ENCODE data around the gene MGARP.

MGARP gene

DNA sequence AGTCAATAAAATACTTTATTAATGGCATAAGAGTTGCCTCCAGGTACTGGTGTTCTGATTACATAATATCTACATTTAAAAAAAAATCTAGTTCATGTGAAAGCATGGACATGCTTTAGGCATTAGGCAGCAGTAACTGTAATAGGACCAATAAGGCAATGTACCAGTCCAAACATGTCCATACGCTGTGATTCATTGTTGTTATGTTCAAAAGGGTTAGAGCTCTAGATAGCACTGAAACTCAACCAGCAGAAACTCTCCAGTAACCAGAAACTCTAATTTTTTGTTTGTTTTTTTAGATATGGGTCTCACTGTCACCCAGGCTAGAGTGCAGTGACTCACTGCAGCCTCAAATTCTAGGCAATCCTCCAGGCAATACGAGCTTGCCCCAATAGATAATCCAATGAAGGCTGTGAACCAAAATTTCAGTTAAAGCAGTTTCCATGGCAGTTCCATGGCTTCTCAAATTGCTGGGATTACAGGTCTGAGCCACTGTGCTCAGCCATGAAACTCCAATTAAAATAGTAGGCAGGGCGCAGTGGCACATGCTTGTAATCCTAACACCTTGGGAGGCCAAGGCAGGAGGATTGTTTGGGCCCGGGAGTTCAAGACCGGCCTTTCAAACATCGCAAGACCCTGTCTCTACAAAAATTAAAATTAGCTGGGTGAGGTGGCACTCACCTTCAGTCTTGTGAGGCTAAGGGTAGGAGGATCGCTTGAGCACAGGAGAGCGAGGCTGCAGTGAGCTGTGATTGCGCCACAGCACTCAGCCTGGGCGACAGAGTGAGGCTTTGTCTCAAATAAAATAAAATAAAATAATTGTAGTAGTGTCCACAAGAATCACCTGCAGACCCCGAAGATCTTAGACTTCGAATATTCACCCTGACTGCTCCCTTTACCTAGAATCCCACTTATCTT lies 36.3 kb downstream of the MGARP start:
- FAIRE-seq, result no peak

DNA sequence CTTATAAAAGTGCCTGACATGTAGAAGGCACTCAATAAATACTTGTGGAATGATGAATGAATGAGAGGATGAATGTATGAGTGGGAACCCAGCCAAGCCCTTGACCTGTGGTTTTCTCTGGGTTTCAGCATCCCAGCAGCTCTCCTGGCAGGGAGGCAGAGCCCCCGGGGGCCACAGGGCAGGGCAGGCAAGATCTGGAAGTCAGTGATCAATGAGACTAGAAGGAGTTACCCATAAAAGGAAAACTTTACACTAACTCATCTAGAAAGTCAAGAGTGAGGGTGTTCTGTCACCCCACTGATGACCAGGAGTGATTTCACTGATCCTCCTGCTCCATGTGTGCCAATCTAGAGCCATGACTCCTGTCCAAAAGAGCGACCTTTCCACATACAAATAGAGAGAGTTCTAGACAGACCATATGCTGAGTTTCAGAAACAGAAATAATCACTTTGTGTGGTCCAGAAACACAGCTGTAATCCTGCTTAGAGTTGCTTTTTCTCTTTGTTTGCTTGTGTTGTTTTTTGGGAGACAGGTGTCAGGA lies 37.4 kb downstream of the MGARP start:
- FAIRE-seq, result no peak

DNA sequence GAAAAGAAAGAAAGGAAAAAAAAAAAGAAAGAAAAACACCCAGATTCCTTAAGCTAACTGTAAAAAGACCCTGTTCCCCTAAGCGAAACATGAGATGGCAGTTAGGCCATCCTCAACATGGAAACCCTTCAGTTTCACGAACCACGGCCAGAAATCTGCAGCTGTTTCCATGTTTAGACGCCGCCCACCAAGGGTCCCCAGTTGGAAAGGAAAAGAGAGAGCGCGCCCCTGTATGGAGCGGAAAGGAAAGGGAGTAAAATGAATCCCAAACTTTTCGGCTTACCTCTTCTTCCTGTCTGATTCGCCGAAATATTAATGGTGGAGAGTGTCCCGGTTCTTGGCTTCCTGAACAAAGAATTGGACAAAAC lies 38.3 kb downstream of the MGARP start:
- no peak for FAIRE-seq

DNA sequence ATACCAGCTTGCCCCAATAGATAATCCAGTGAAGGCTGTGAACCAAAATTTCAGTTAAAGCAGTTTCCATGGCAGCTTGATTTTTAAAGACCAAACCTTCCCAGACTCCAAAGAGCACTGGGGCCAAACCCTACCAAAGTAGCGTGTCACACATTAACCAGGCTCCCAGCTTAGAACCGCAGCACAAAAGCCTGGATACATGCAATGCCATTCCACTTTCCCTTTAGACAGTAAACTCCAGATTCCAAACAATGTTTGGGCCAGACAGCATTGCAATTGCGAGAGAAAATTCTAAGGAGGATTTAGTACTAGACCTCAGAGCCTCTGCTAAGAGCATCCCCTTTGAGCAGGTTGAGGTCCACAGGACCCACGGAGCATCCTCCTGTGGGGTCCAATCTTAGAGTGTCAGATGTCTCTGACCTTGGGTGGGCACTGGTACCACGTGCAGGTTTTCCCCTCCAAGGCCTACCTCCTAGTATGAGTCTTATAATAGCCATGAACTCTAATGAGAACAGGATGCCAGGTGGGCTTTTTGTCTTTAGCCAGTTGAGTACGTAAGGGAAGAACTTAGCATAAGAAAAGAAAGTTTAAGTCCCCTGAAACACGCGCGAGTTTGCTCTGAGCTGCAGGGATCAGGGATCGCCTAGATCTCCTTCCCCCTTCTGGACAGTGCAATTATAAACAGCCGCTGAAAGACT lies 38.8 kb downstream of the MGARP start:
- no peak for FAIRE-seq

DNA sequence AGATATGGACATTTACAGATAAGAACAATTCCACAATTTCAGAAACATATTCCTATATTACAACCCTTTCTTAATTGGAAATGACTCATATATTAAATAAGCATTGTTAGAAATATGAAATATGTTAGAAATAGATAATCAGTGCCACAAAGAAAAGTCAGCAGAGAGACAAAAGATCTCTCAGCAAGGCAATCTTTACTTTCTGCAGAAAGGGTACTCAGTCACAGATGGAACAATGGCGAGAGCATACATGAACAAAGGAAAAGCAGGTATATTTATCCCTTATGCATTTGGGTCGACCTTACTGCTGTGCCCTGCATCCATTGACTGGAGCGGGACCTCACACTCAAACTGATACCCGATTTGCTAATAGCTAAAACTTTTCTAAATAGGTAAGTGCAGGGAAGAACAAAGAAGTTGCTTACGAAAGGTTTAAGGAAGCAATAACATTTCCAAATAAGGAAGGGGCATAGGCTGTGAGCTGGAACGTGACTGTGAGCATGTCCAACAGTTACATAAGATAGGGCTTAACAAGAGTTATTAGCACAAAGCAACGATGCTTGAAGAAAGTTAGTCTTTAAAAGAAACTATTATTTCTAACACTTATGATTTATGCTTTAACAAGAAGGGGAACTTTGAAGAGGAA lies 40.8 kb downstream of the MGARP start:
- FAIRE-seq, result no peak

DNA sequence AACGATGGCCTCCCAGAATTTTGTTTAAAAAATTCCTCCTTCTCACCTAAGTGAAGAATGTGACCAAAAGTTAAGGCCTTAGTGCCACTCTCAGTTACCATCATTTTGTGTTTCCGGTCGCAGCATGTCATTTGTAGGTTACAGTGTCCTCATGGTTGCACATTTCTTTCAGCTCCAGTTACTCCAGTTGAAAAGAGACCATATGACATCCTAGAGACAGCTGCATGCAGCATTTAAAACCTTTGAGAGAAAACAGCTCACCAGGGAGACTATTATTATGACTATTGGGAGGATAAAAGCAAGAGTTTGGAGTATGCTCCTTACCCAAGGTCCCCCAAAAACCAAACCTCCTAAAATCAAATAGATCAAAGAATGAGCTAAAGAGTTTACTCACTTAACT lies 45.8 kb downstream of the MGARP start:
- no peak for FAIRE-seq

DNA sequence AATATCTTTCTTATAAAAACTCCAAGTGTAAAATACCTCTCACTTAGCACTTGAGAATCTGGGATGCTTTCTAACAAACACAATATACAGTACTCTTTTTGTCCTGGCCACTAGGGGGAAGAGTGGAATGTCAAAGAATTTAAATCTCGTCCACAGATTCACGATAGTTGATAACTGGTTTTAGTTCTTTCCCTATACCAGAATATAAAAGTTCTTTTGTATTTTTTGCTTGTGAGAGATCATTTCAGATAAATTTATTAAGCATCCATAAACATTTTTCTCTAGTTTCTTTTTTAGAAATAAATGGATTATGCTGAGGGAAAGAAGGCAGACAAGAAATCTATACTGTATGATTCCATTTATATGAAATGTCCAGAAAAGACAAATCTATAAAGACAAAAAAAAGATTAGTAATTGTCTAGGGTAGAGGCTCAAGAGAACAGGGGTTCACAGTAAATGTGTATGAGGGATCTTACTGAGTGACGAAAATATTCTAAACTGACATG lies 50.4 kb downstream of the MGARP start:
- peak; percentile 68 for FAIRE-seq

DNA sequence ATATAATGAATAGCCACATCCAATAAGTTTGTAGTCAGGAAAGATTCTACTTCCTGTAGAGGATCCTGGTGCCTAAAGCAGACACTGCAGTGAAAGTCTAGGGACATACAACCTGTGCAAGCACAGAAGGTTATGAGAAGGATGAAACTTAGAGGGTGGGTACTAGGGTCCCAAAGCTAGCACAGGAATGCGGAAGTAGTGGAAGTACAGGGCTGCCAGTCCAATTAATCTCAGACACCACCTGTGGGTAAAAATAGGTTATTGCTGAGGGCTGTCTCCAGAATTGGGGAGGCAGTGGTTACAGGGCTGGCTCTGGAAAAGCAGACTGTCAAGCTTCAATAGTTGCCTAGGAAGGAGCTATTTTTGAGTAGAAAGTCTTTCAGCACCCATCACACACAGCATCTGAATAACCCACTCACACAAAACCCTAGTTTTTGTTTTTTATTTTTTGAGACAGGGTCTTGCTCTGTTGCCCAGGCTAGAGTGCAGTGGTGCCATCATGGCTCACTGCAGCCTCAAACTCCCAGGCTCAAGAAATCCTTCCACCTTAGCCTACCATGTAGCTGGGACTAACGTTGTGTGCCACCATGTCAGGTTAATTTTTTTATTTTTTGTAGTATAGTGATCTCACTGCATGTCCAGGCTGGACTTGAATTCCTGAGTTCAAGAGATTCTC lies 52.2 kb downstream of the MGARP start:
- no peak for FAIRE-seq

DNA sequence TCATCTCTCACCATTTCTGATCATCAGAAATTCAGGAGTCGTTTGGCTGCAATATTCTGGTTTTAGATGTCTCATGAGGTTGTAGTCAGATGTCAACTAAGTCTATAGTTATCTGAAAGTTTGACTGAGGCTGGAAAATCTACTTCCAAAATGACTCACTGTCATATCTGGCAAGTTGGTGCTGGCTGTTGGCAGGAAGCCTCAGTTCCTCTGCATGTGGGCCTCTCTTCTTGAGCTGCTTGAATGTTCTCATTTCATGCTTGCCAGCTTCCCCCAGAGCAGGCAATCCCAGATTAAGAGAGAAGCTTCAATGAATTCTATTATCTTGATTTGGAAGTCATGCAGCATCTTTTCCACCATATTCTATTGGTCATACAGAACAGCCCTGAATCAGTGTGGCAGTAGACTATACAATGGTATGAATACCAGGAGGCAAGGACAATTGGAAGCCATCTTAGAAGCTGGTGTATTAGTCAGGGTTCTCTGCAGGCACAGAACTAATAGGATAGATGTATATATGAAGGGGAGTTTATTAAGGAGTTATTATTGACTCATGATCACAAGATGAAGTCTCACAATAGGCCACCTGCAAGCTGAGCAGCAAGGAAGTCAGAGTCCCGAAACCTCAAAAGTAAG lies 56.2 kb downstream of the MGARP start:
- no peak for FAIRE-seq

DNA sequence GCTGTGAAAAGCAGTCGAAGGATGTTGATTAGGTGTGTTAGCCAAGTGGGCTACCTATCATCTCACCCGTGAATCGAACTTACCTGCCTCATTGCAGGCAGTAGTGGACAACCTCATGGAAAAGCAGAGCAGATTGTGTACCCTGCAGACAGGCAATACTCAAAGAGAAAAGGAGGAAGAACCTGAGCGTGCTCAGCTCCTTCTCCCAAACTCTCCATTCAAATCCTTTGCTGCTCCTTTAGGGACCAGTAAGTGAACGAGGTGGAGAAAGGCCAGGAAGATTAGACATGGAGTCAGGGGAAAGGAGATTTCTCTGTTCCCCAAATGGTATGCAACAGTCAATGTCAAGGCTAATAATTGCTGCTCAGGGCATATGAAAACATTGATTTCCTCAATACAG lies 57.8 kb downstream of the MGARP start:
- FAIRE-seq, result no peak

DNA sequence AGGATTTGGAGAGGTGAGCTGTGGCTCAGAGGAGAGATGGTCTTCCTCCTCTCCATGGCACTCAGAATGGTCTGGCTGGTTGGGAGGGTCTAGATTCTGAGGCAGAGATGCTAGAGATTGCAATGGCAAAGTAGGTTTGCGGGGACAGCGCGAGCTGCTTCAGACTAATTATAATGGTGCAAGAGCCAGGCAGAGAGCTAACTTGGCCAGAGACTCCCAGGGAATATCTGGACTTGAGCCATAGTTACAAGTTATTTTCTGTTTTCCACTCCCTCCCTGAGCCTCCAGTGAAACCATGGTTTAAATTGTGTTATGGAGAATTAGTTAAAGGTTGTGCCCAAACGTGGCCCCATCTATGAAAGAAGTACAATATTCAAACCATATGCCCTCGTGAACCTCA lies 58.3 kb downstream of the MGARP start:
- no peak for FAIRE-seq

DNA sequence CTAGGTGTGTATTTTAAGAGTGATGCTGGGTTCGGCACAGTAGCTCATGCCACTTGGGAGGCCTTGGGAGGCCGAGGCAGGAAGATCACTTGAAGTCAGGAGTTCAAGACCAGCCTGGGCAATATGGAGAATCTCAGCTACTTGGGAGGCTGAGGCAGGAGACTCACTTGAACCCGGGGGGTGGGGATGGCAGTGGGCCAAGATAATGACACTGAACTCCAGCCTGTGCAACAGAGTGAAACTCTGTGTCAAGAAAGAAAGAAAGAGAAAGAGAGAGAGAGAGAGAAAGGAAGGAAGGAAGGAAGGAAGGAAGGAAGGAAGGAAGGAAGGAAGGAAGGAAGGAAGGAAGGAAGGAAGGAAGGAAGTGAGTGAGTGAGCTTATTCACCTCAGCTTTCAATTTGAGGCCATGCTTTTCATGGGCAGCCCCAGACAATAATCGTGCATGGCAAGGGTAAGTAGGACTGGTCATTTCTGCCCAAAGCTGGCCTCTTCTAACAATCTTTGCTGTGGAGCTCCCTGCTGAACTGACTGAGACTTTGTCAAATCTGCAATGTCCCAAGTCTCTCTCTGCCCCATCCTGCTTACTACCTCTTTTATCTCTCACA lies 60.5 kb downstream of the MGARP start:
- no peak for FAIRE-seq
